ENCODE data around the gene VWA2. TPM values are rescaled to one million over a fixed set of nuclear protein-coding genes. Genes with fewer than 3 reads are reported as not detected.

The VWA2 gene
- total RNA-seq, 4 donors from 2014 or later: 5.0 to 20.8 (median 11.3) TPM

GRCh38 chr10:114256008-114256765 is 17.1 kb downstream of the VWA2 start:
- no peak for DNase-seq
- no peak for TF ChIP-seq POLR2A (IDR thresholded peaks at IDR 0.05)
- TF ChIP-seq, protein P1, sequence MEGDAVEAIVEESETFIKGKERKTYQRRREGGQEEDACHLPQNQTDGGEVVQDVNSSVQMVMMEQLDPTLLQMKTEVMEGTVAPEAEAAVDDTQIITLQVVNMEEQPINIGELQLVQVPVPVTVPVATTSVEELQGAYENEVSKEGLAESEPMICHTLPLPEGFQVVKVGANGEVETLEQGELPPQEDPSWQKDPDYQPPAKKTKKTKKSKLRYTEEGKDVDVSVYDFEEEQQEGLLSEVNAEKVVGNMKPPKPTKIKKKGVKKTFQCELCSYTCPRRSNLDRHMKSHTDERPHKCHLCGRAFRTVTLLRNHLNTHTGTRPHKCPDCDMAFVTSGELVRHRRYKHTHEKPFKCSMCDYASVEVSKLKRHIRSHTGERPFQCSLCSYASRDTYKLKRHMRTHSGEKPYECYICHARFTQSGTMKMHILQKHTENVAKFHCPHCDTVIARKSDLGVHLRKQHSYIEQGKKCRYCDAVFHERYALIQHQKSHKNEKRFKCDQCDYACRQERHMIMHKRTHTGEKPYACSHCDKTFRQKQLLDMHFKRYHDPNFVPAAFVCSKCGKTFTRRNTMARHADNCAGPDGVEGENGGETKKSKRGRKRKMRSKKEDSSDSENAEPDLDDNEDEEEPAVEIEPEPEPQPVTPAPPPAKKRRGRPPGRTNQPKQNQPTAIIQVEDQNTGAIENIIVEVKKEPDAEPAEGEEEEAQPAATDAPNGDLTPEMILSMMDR (IDR thresholded peaks at IDR 0.05): no peak
- Histone ChIP-seq H3K4me3 (no peak overlapping the region), H3K27me3 (no peaks in the 10 kb centered on the region), H3K4me1 (no peaks in the 10 kb centered on the region), H3K36me3 (no peaks in the 10 kb centered on the region), H3K9me3 (no peaks in the 10 kb centered on the region), H3K27ac (no peak overlapping the region)

GRCh38 chr10:114256822-114257221 is 17.8 kb downstream of the VWA2 start:
- TF ChIP-seq POLR2A (IDR thresholded peaks at IDR 0.05): no peak
- TF ChIP-seq, protein P1 (IDR thresholded peaks at IDR 0.05): no peak
- H3K27me3 ChIP-seq: no peaks in the 10 kb centered on the region
- H3K27ac ChIP-seq: no peak overlapping the region
- no peaks in the 10 kb centered on the region for H3K4me1 ChIP-seq
- DNase-seq: no peak
- no peak overlapping the region for H3K4me3 ChIP-seq
- no peaks in the 10 kb centered on the region for H3K9me3 ChIP-seq
- H3K36me3 ChIP-seq: no peaks in the 10 kb centered on the region

DNA sequence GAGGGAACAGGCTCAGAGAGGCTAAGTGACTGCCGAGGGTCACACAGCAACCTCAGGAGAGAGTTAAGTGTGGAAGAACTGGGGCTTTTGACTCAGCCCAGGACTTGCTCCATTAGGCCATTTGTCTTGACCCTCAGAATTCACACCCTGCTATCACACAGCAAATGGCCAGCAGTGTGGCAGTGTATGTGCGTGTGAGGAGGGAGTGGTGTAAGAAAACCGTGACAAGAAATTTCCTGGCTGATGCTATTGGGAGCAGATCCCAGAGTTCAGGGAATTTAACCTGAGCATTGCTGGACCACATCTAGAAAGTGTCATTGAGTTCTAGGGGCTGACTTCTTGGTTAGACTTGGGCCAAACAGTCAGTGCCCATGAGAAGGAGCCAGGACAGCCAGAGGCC is 18.4 kb downstream of the VWA2 start:
- TF ChIP-seq, protein P1 (IDR thresholded peaks at IDR 0.05): no peak
- no peak for TF ChIP-seq POLR2A (IDR thresholded peaks at IDR 0.05)
- no peak overlapping the region for H3K4me3 ChIP-seq
- H3K36me3 ChIP-seq: no peaks in the 10 kb centered on the region
- no peak for DNase-seq
- peak overlapping the region in 1 of 4 donors; percentile 29 for H3K27ac ChIP-seq
- no peaks in the 10 kb centered on the region for H3K4me1 ChIP-seq
- H3K9me3 ChIP-seq: no peaks in the 10 kb centered on the region
- no peaks in the 10 kb centered on the region for H3K27me3 ChIP-seq

DNA sequence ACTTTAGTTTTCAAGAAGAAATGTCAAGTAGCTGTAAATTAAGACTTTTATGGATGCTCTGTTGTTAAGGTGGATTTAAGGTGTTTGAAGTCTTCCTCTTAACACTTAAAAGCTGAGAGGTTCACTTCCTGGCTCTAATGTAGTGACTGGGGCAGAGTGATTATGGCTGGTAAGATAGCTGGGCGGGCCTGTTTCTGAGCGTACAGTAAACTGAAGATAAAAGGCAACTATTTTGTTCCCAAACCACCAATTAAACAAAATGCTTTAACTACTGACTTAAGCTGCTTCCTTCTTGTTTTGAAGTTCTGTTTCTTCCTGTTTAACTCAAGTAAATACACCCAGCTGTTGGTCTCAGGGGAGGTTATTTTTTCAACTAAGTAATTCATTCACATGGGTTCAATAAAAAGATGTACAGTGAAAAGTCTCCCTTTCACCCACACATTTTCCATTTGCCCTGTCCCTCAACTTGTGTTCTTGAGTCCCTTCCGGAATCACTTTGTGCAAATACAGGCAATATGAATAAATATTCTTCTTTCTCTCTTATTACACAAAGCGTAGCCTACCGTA is 19.3 kb downstream of the VWA2 start:
- no peak for DNase-seq
- Histone ChIP-seq H3K4me1 (no peaks in the 10 kb centered on the region), H3K27ac (peak overlapping the region in 1 of 4 donors; percentile 29), H3K9me3 (no peaks in the 10 kb centered on the region), H3K27me3 (no peaks in the 10 kb centered on the region), H3K4me3 (no peak overlapping the region), H3K36me3 (no peaks in the 10 kb centered on the region)
- TF ChIP-seq, protein P1 (IDR thresholded peaks at IDR 0.05): no peak
- TF ChIP-seq POLR2A (IDR thresholded peaks at IDR 0.05): no peak

DNA sequence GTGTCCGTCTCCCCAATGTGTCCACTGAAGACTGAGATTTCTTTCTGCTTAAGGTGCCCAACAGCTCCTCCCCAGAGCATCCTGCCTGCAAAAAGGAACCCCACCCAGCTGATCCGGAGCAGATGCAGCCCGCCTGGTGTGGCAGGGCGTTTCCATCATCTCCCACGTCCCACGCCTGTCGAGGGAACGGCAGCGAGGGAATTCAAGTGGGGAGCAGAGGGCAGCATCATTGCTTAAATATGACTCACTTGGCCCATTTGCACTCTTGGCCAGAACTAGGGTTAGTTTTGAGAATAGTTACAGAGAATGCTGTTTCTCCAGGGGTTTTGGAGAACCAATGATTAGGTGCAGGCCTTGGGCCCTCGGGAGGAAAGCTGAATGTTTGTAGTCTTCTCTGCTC is 20.8 kb downstream of the VWA2 start:
- no peaks in the 10 kb centered on the region for H3K9me3 ChIP-seq
- no peaks in the 10 kb centered on the region for H3K36me3 ChIP-seq
- H3K27me3 ChIP-seq: no peaks in the 10 kb centered on the region
- DNase-seq: no peak
- no peak for TF ChIP-seq POLR2A (IDR thresholded peaks at IDR 0.05)
- TF ChIP-seq, protein P1 (IDR thresholded peaks at IDR 0.05): no peak
- peak overlapping the region in 3 of 4 donors; percentile 0 to 32 (median 19) for H3K27ac ChIP-seq
- no peak overlapping the region for H3K4me3 ChIP-seq
- H3K4me1 ChIP-seq: no peaks in the 10 kb centered on the region

Data from Peyer's patch (tissue), 4 donors.